ENCODE results near the gene LENG1.

LENG1 gene

GRCh38 chr19:54162241-54162805 lies 2.8 kb upstream of the LENG1 start:
- no peak for TF ChIP-seq CTCF (IDR thresholded peaks at IDR 0.05; ENCODE audit: insufficient read depth, low read length, missing control alignments)
- no peak for DNase-seq (ENCODE audit: low read depth, low spot score)
- ChIA-PET CTCF (interaction anchor here (1.4 kb wide), 1 partner anchor 12 kb away, joined by 3 read pairs; no protein-coding TSS in a partner anchor), POLR2A (no interaction called here)
- H3K4me3 ChIP-seq (ENCODE audit: low read depth, low read length) = peak overlapping the region; percentile 59

GRCh38 chr19:54160854-54161253 lies 1.3 kb upstream of the LENG1 start:
- no peak for DNase-seq (ENCODE audit: low read depth, low spot score)
- peak overlapping the region; percentile 72 for H3K4me3 ChIP-seq (ENCODE audit: low read depth, low read length)
- TF ChIP-seq CTCF (IDR thresholded peaks at IDR 0.05; ENCODE audit: insufficient read depth, low read length, missing control alignments) = no peak
- ChIA-PET POLR2A (interaction anchor here (0.7 kb wide), 1 partner anchor 150 kb away, joined by 4 read pairs; no protein-coding TSS in a partner anchor), CTCF (interaction anchor here (2.5 kb wide), 1 partner anchor 28 kb away, joined by 14 read pairs; the partner anchor contains the start of gene MBOAT7)

- ChIA-PET CTCF (interaction anchor here (1.1 to 2.5 kb wide), 4 partner anchors 8 to 74 kb away, joined by 3 to 14 read pairs (median 5); partner anchors contain the start of genes CNOT3 and MBOAT7), POLR2A (interaction anchor here (0.7 to 2.0 kb wide), 6 partner anchors 9 to 151 kb away, joined by 4 to 13 read pairs (median 4); partner anchors contain the start of genes CNOT3 and MBOAT7)
- no peak for TF ChIP-seq CTCF (IDR thresholded peaks at IDR 0.05; ENCODE audit: insufficient read depth, low read length, missing control alignments)
- DNase-seq (ENCODE audit: low read depth, low spot score) = no peak
- peak overlapping the region; percentile 72 for H3K4me3 ChIP-seq (ENCODE audit: low read depth, low read length)
Measured at GRCh38 chr19:54160182-54160811, 776 bp upstream of the LENG1 start.

GRCh38 chr19:54158812-54159351 lies 639 bp downstream of the LENG1 start:
- peak overlapping the region; percentile 97 for H3K4me3 ChIP-seq (ENCODE audit: low read depth, low read length)
- no peak for TF ChIP-seq CTCF (IDR thresholded peaks at IDR 0.05; ENCODE audit: insufficient read depth, low read length, missing control alignments)
- DNase-seq (ENCODE audit: low read depth, low spot score) = no peak
- POLR2A ChIA-PET = interaction anchor here (0.7 to 2.0 kb wide), 7 partner anchors 8 to 51 kb away, joined by 3 to 13 read pairs (median 5); partner anchors contain the start of genes CNOT3 and MBOAT7
- CTCF ChIA-PET = interaction anchor here (1.1 to 2.5 kb wide), 10 partner anchors 8 to 75 kb away, joined by 3 to 14 read pairs (median 6); partner anchors contain the start of genes CNOT3 and MBOAT7

GRCh38 chr19:54156953-54157352 lies 2.6 kb downstream of the LENG1 start:
- H3K4me3 ChIP-seq (ENCODE audit: low read depth, low read length) = no peak overlapping the region
- TF ChIP-seq CTCF (IDR thresholded peaks at IDR 0.05; ENCODE audit: insufficient read depth, low read length, missing control alignments) = no peak
- no peak for DNase-seq (ENCODE audit: low read depth, low spot score)
- POLR2A ChIA-PET = no interaction called here
- CTCF ChIA-PET = interaction anchor here (1.4 to 1.8 kb wide), 3 partner anchors 12 to 235 kb away, joined by 3 to 9 read pairs (median 6); no protein-coding TSS in a partner anchor

GRCh38 chr19:54156490-54156889 lies 3.0 kb downstream of the LENG1 start:
- no peak for TF ChIP-seq CTCF (IDR thresholded peaks at IDR 0.05; ENCODE audit: insufficient read depth, low read length, missing control alignments)
- POLR2A ChIA-PET = interaction anchor here (0.7 kb wide), 1 partner anchor 20 kb away, joined by 3 read pairs; no protein-coding TSS in a partner anchor
- CTCF ChIA-PET = interaction anchor here (1.7 kb wide), 1 partner anchor 13 kb away, joined by 9 read pairs; no protein-coding TSS in a partner anchor
- H3K4me3 ChIP-seq (ENCODE audit: low read depth, low read length) = no peak overlapping the region
- no peak for DNase-seq (ENCODE audit: low read depth, low spot score)

All from AG04449 (cell line).